ENCODE results near the gene HADHB. TPM values are rescaled to one million over a fixed set of nuclear protein-coding genes. Genes with fewer than 3 reads are reported as not detected.
A peak's percentile ranks its signal among the peaks of the same experiment; 100 is the strongest.
"Not testable (repeated sequence)": the region's sequence is repeated elsewhere in the genome, so short reads cannot be mapped to it uniquely, and the experiment has no call there.

Gene HADHB
- total and polyA plus RNA-seq, 12 donors: 256 to 1,542 (median 820) TPM

GRCh38 chr2:26327291-26328272, 82.8 kb downstream of the HADHB start:
- intact Hi-C loops (cut with DNase I): loop anchor here in 6 of 10 donors (5.0 to 10.0 kb wide), 4 partner anchors 80 to 373 kb away; partner anchors contain the start of genes HADHA (in 1 of the 6) and HADHB (in 1 of the 6)
- ATAC-seq: no peak
- WGBS, 2 donors: 57 to 70% methylated on average over 5 of the region's 5 CpGs
- Histone ChIP-seq H3K36me3 (no peaks in the 10 kb centered on the region), H3K27ac (no peak overlapping the region), H3K4me3 (no peak overlapping the region), H3K4me1 (peaks cover 0 to 10% (median 0%) of the 10 kb centered on the region in 9 donors), H3K27me3 (peaks cover 0 to 7% (median 0%) of the 10 kb centered on the region in 7 donors), H3K9me3 (no peaks in the 10 kb centered on the region)
- no peak for DNase-seq
- TF ChIP-seq, protein P1, sequence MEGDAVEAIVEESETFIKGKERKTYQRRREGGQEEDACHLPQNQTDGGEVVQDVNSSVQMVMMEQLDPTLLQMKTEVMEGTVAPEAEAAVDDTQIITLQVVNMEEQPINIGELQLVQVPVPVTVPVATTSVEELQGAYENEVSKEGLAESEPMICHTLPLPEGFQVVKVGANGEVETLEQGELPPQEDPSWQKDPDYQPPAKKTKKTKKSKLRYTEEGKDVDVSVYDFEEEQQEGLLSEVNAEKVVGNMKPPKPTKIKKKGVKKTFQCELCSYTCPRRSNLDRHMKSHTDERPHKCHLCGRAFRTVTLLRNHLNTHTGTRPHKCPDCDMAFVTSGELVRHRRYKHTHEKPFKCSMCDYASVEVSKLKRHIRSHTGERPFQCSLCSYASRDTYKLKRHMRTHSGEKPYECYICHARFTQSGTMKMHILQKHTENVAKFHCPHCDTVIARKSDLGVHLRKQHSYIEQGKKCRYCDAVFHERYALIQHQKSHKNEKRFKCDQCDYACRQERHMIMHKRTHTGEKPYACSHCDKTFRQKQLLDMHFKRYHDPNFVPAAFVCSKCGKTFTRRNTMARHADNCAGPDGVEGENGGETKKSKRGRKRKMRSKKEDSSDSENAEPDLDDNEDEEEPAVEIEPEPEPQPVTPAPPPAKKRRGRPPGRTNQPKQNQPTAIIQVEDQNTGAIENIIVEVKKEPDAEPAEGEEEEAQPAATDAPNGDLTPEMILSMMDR (IDR thresholded peaks at IDR 0.05): no peak

DNA sequence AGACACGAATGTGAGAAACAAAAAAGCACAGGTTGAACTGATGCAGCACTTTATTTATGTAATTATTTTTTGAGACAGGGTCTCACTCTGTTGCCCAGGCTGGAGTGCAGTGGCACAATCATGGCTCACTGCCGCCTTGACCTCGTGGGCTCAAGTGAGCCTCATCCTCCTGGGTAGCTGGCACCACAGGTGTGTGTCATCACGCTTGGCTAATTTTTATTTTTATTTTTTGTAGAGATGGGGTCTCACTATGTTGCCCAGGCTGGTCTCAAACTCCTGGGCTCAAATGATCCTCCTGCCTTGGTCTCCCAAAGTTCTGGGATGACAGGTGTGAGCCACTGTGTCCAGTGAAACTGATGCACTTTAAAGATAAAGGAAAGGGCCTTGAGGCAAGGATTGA, 84.3 kb downstream of the HADHB start:
- intact Hi-C loops (cut with DNase I): loop anchor here in 6 of 10 donors (5.0 to 10.0 kb wide), 4 partner anchors 82 to 374 kb away; partner anchors contain the start of genes HADHA (in 1 of the 6) and HADHB (in 1 of the 6)
- 96% methylated on average over 4 of the region's 4 CpGs for WGBS, 2 donors
- DNase-seq, ATAC-seq, H3K36me3 ChIP-seq, H3K4me3 ChIP-seq, H3K27ac ChIP-seq, H3K9me3 ChIP-seq, H3K4me1 ChIP-seq, H3K27me3 ChIP-seq: not testable (repeated sequence)

DNA sequence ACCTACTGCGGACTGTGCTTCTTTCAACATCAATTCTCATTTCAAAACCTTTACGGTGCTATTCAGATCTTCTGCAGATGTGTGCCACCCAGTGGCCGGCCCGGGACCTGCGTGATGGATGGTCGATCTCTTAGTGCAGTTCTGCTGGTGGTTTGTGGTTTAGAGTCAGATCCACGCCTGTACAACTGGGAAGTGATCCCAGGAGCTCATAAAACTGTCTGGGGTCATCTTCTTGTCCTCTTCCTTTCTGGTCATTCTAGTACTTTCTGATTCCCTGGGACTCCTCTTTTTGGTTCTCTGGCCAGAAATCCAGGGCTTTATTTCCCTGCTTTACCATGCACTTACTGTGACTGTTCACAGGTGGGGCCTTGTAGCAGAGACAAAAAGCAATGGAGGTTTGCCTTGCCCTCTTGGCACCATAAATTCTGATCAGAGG, 85.4 kb downstream of the HADHB start:
- Histone ChIP-seq H3K27ac (no peak overlapping the region), H3K4me1 (peaks cover 0 to 10% (median 0%) of the 10 kb centered on the region in 9 donors), H3K27me3 (no peaks in the 10 kb centered on the region), H3K36me3 (no peaks in the 10 kb centered on the region), H3K9me3 (no peaks in the 10 kb centered on the region), H3K4me3 (no peak overlapping the region)
- 4% methylated on average over 7 of the region's 7 CpGs for WGBS, 2 donors
- TF ChIP-seq, protein P1 (IDR thresholded peaks at IDR 0.05): peak; percentile 68 to 92 (median 87)
- DNase-seq (peak; percentile 80 to 84), ATAC-seq (peak; percentile 59 to 95 (median 88))
- intact Hi-C loops (cut with DNase I): loop anchor here in 4 of 10 donors (5.0 to 10.0 kb wide), 3 partner anchors 85 to 108 kb away; partner anchors contain the start of genes HADHA (in 3 of the 4) and HADHB (in 3 of the 4)

DNA sequence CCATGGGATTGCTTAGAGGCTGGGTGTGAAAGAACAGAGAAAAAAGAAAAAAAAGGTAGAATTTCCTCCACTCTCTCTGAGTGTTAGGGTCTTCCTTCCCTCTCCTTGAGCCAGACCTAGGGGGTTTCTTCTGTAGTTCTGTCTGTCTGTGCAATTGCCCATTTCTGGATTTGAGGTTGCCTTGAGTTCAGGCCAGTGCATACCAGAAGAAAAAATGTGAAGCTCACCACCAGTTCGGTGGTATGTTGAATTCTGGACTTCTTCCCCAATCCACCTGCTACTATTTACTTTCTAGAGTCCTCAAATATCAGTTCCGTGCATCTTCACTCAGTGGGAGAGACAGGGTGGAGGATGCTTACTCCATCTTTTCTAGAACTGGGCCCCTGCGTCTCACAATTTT, 85.9 kb downstream of the HADHB start:
- Histone ChIP-seq H3K36me3 (no peaks in the 10 kb centered on the region), H3K4me1 (peaks cover 0 to 10% (median 0%) of the 10 kb centered on the region in 9 donors), H3K4me3 (no peak overlapping the region), H3K27ac (no peak overlapping the region), H3K27me3 (no peaks in the 10 kb centered on the region), H3K9me3 (no peaks in the 10 kb centered on the region)
- WGBS, 2 donors: 81 to 86% methylated on average over 3 of the region's 3 CpGs
- DNase-seq (no peak), ATAC-seq (no peak)
- intact Hi-C loops (cut with DNase I): loop anchor here in 4 of 10 donors (5.0 to 10.0 kb wide), 3 partner anchors 86 to 108 kb away; partner anchors contain the start of genes HADHA (in 3 of the 4) and HADHB (in 3 of the 4)
- TF ChIP-seq, protein P1 (IDR thresholded peaks at IDR 0.05): no peak

DNA sequence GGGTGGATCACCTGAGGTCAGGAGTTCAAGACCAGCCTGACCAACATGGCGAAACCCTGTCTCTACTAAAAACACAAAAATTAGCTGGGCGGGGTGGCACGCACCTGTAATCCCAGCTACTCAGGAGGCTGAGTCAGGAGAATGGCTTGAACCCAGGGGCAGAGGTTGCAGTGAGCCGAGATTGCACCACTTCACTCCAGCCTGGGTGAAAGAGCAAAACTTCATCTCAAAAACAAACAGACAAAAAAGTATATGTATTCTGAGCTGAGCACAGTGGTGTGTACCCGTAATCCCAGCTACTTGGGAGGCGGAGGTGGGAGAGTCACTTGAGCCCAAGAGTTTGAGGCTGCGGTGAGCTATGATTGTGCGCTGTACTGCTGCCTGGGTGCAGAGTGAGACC, 86.6 kb downstream of the HADHB start:
- 91 to 95% methylated on average over 8 of the region's 8 CpGs for WGBS, 2 donors
- H3K36me3 ChIP-seq, H3K27ac ChIP-seq, DNase-seq, ATAC-seq, H3K9me3 ChIP-seq, H3K27me3 ChIP-seq, H3K4me3 ChIP-seq, H3K4me1 ChIP-seq: not testable (repeated sequence)
- intact Hi-C loops (cut with DNase I): loop anchor here in 4 of 10 donors (5.0 to 10.0 kb wide), 3 partner anchors 87 to 109 kb away; partner anchors contain the start of genes HADHA (in 3 of the 4) and HADHB (in 3 of the 4)
